Heart left ventricle (tissue), 13 donors: ENCODE results near the gene TNFRSF14.

Source experiments
- POLR2A ChIP-seq, 2 donors: fragments of 450-650 bp; IDR thresholded peaks; one replicate each; pipeline ENCODE4 v1.6.1; 2017; ENCODE audit warnings: antibody characterized with exemption in 2 of 2, mild to moderate bottlenecking in 2 of 2, moderate library complexity in 2 of 2
- TF ChIP-seq, protein P1 (sequence below), 12 donors: fragments of 200-600 bp; sonication (generic) in 4 of 12; IDR thresholded peaks; one replicate each; pipeline versions ENCODE4 v1.5.0 to v1.8.0; 2018 to 2022; ENCODE audit warnings: antibody characterized with exemption in 12 of 12, mild to moderate bottlenecking in 5 of 12
- donor health status: ischemic (EF 13 %, LVEDD 7.1; RV severe dilation, severe dysfunction).
- donor health status: DM: no; HTN: yes; CAD: no.
- donor health status: DM: no; HTN: no; CAD: no.
- donor health status: ischemic (EF 25% LVEDD 6.9; RV normal size, moderate dysfunction).
- donor health status: ischemic (EF 25% LVEDD 5.7; RV mildly dilated, moderate dysfunction).
- donor health status: ischemic (EF 35%, LVEDD 5.7; RV mildly dilated, moderate dysfunction).
- donor health status: nonischemic (EF 11% LVEDD 7.7; RV severe dilation, severe dysfunction).
- donor health status: DM: yes; HTN: yes; CAD: no.
- donor health status: PGD.
- donor health status: ischemic (EF 29% LVEDD 5.4; RV normal size, mild dysfunction).
- donor health status: nonischemic (EF 23%, LVEDD 6.1; RV moderate dilation, normal function).

DNA sequence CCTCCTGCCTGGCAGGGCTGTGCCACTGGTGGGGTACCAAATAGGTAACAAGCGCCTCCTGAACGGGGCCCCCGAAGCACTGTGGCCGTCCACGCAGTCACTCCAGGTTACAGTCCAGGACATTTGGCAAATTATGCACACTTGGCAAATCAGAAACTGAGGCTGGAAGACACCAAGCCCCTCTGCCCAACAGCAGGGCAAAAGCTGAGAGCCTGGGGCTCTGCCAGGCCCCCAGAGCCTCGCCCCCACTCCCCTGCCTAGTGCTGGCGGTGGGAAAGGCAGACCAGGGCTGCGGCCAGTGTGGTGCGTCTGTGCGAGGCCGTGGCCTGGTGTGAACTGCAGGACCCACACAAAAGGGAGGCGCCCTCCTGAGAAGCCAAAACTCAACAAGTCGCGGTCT lies 39.2 kb upstream of the TNFRSF14 start:
- TF ChIP-seq POLR2A (IDR thresholded peaks at IDR 0.05), result no peak
- TF ChIP-seq, protein P1, sequence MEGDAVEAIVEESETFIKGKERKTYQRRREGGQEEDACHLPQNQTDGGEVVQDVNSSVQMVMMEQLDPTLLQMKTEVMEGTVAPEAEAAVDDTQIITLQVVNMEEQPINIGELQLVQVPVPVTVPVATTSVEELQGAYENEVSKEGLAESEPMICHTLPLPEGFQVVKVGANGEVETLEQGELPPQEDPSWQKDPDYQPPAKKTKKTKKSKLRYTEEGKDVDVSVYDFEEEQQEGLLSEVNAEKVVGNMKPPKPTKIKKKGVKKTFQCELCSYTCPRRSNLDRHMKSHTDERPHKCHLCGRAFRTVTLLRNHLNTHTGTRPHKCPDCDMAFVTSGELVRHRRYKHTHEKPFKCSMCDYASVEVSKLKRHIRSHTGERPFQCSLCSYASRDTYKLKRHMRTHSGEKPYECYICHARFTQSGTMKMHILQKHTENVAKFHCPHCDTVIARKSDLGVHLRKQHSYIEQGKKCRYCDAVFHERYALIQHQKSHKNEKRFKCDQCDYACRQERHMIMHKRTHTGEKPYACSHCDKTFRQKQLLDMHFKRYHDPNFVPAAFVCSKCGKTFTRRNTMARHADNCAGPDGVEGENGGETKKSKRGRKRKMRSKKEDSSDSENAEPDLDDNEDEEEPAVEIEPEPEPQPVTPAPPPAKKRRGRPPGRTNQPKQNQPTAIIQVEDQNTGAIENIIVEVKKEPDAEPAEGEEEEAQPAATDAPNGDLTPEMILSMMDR (IDR thresholded peaks at IDR 0.05), result no peak
